Measurements from ENCODE around the gene TTC9B. TPM values are rescaled to one million over a fixed set of nuclear protein-coding genes. Genes with fewer than 3 reads are reported as not detected.

TTC9B gene
- total and polyA plus RNA-seq, 8 donors, result 0.35 to 0.37 TPM; not detected in 6

DNA sequence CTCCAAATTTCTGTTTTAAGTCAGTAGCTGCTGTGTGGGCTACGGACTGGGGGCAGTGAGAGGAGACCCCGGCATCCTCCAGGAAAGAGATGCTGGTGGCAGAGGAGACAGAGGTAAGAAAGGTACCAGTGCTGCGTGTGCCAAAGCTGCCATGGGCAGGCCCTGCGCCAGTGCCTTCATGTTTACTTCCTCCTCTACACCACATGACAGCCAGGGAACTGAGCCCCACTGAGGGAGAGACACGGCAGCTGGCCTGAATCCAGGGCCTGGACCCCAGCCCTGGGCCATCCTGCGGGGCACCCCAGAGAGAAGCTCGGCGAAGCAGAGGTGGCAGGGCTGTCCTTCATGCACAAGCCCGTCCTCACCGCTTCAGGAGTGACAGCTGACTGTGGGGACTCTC is 31.0 kb upstream of the TTC9B start:
- 68 to 83% (median 73%) methylated on average over 10 of the region's 10 CpGs for WGBS, 5 donors
- no peaks in the 10 kb centered on the region for H3K27me3 ChIP-seq
- H3K4me1 ChIP-seq, result peaks cover 0 to 51% (median 16%) of the 10 kb centered on the region in 4 donors
- TF ChIP-seq POLR2AphosphoS5 (IDR thresholded peaks at IDR 0.05) (no peak), EP300 (IDR thresholded peaks at IDR 0.05) (no peak)
- TF ChIP-seq, protein P1, sequence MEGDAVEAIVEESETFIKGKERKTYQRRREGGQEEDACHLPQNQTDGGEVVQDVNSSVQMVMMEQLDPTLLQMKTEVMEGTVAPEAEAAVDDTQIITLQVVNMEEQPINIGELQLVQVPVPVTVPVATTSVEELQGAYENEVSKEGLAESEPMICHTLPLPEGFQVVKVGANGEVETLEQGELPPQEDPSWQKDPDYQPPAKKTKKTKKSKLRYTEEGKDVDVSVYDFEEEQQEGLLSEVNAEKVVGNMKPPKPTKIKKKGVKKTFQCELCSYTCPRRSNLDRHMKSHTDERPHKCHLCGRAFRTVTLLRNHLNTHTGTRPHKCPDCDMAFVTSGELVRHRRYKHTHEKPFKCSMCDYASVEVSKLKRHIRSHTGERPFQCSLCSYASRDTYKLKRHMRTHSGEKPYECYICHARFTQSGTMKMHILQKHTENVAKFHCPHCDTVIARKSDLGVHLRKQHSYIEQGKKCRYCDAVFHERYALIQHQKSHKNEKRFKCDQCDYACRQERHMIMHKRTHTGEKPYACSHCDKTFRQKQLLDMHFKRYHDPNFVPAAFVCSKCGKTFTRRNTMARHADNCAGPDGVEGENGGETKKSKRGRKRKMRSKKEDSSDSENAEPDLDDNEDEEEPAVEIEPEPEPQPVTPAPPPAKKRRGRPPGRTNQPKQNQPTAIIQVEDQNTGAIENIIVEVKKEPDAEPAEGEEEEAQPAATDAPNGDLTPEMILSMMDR (IDR thresholded peaks at IDR 0.05), result no peak
- H3K27ac ChIP-seq, result no peak overlapping the region
- no peak overlapping the region for H3K4me3 ChIP-seq
- intact Hi-C loops (cut with DNase I; ENCODE audit: low total_unique reads), result no loop called here
- peaks cover 9 to 66% (median 57%) of the 10 kb centered on the region in 4 donors for H3K36me3 ChIP-seq
- DNase-seq, result no peak
- H3K9me3 ChIP-seq, result no peaks in the 10 kb centered on the region

DNA sequence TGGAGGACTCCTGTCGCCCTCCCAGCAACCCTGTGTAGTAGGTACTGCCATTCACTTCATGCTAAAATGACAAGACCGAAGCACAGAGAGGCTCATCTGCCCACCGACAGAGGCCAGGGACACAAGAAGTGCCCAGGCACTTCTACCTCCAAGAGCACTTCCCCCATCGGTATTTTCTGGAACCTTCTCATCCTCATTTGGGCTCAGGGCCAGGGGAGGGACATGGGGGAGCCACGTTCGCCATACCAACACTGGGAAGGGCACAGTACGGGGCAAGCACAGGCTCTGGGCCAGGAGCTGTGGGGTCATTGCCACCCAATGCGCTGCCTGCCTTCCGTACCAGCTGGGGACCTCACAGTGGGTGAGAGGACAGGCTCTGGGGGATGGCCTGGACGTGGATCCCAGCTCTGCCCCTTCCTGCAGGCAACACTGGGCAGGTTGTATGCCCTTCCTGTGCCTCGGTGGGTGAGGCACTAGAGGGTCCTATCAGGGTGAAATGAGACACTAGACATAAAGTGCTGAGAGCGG is 29.6 kb upstream of the TTC9B start:
- no peaks in the 10 kb centered on the region for H3K9me3 ChIP-seq
- TF ChIP-seq EP300 (IDR thresholded peaks at IDR 0.05) (no peak), POLR2A (IDR thresholded peaks at IDR 0.05) (no peak), POLR2AphosphoS5 (IDR thresholded peaks at IDR 0.05) (no peak)
- TF ChIP-seq, protein P1 (IDR thresholded peaks at IDR 0.05), result no peak
- no peak overlapping the region for H3K4me3 ChIP-seq
- no peak for DNase-seq
- intact Hi-C loops (cut with DNase I; ENCODE audit: low total_unique reads), result no loop called here
- peaks cover 8 to 52% (median 44%) of the 10 kb centered on the region in 4 donors for H3K36me3 ChIP-seq
- no peak overlapping the region for H3K27ac ChIP-seq
- H3K4me1 ChIP-seq, result peaks cover 0 to 41% (median 11%) of the 10 kb centered on the region in 4 donors
- no peaks in the 10 kb centered on the region for H3K27me3 ChIP-seq
- 84 to 89% (median 87%) methylated on average over 9 to 12 of the region's 12 CpGs for WGBS, 5 donors

DNA sequence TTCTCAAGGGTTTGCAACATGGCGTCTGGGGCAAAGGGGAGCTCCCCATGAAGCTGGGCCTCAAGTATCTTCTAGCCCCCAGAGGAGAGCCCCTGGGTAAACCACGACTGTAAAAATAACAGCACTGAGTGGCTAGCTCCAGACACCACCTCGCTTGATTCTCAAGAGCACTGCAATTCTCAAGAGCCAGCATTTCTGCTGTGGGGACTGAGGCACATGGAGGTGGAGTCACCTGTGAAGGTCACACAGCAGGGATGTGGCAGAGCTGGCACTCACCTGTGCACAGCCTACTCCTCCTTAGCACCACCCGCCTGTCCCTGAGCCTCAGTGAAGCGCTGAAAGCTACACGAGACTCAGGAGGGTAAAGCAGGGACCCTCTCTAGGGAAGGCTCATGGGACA is 29.0 kb upstream of the TTC9B start:
- Histone ChIP-seq H3K27me3 (no peaks in the 10 kb centered on the region), H3K27ac (no peak overlapping the region), H3K36me3 (peaks cover 9 to 51% (median 43%) of the 10 kb centered on the region in 4 donors), H3K4me1 (peaks cover 0 to 42% (median 13%) of the 10 kb centered on the region in 4 donors), H3K4me3 (no peak overlapping the region), H3K9me3 (no peaks in the 10 kb centered on the region)
- DNase-seq, result no peak
- WGBS, 5 donors, result 85 to 95% (median 88%) methylated on average over 5 to 6 of the region's 6 CpGs
- intact Hi-C loops (cut with DNase I; ENCODE audit: low total_unique reads), result no loop called here
- TF ChIP-seq, protein P1 (IDR thresholded peaks at IDR 0.05), result no peak
- TF ChIP-seq EP300 (IDR thresholded peaks at IDR 0.05) (no peak), POLR2AphosphoS5 (IDR thresholded peaks at IDR 0.05) (no peak), POLR2A (IDR thresholded peaks at IDR 0.05) (no peak)

DNA sequence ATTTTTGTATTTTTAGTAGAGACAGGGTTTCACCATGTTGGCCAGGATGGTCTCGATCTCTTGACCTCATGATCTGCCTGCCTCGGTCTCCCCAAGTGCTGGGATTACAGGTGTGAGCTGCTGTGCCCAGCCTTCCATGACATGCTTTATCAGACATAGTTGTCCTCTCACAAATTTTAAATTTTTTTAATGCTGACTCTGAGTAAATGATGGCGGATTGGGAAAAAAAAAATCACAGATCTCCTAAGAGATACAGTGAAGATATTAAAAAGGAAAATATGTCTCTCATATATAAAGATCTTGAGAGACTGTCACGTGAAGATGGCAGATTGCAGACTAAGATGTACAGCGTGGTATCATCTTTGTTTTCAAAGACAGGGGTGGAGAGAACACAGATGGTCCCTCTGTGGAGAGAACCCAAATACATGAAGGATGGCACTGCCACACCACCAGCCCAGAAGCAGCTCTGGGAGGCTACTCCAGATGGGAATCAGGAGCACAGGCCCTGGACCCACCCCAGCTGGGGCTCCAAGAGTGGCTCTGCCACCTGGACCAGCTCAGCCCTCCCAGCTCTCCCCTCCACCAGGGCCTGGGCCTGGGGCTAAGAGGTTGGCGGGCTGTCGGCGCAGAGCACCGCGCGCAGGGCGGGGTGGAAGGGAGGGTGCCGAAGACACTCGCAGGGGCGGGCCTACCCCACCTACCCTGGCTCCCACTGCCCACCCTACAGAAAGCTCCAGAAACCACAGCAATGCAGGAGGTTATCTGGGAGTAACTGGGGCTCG is 28.3 kb upstream of the TTC9B start:
- Histone ChIP-seq H3K27me3 (no peaks in the 10 kb centered on the region), H3K27ac (no peak overlapping the region), H3K36me3 (peaks cover 16 to 52% (median 44%) of the 10 kb centered on the region in 4 donors), H3K9me3 (no peaks in the 10 kb centered on the region), H3K4me3 (no peak overlapping the region), H3K4me1 (peaks cover 0 to 47% (median 12%) of the 10 kb centered on the region in 4 donors)
- no peak for DNase-seq
- intact Hi-C loops (cut with DNase I; ENCODE audit: low total_unique reads), result no loop called here
- TF ChIP-seq, protein P1 (IDR thresholded peaks at IDR 0.05), result no peak
- WGBS, 5 donors, result 91 to 95% (median 94%) methylated on average over 10 to 16 of the region's 16 CpGs

Data from stomach (tissue), 9 donors.